H1 (cell line): ENCODE data around the gene FRMD4A.

Experiments
- CTCF ChIP-seq, 3 experiments: IDR thresholded peaks; 1 replicate in 2 of 3; 2 replicates in 1 of 3; pipeline versions ENCODE4 v1.5.1 to v1.6.1; 2011; ENCODE audit warnings: low read length in 3 of 3, mild to moderate bottlenecking in 3 of 3, inconsistent platforms in 2 of 3, low read depth in 1 of 3, moderate library complexity in 1 of 3; ENCODE audit not compliant: insufficient read depth in 1 of 3; ENCODE audit errors: control extremely low read depth in 1 of 3
- POLR2A ChIP-seq, 2 experiments: IDR thresholded peaks; 1 replicate in 1 of 2; 2 replicates in 1 of 2; pipeline ENCODE4 v1.6.1; 2011; ENCODE audit warnings: low read depth in 2 of 2, low read length in 2 of 2, mild to moderate bottlenecking in 2 of 2; ENCODE audit errors: control extremely low read depth in 1 of 2
- RFX5 ChIP-seq: IDR thresholded peaks from 2 replicates; pipeline ENCODE4 v1.6.1; 2011; ENCODE audit warnings: low read depth, low read length, improper control_type of control experiment, borderline replicate concordance
- SIN3A ChIP-seq, 2 experiments: IDR thresholded peaks in 1 of 2; conservative IDR thresholded peaks in 1 of 2; 2 replicates each; pipeline ENCODE4 v1.6.1; 2011 to 2012; ENCODE audit warnings: low read length in 2 of 2, improper control_type of control experiment in 1 of 2, low read depth in 1 of 2, mild to moderate bottlenecking in 1 of 2
- TAF1 ChIP-seq: IDR thresholded peaks from 2 replicates; pipeline ENCODE4 v1.6.1; 2011; ENCODE audit warnings: mild to moderate bottlenecking, low read depth, low read length
- TCF12 ChIP-seq: IDR thresholded peaks from 2 replicates; pipeline ENCODE4 v1.6.1; 2011; ENCODE audit warnings: low read depth, mild to moderate bottlenecking, low read length
- TEAD4 ChIP-seq: IDR thresholded peaks from 2 replicates; pipeline ENCODE4 v1.6.1; 2012; ENCODE audit warnings: low read depth, low read length, inconsistent platforms, mixed read lengths
- TF ChIP-seq, protein P1 (sequence below): IDR thresholded peaks from 2 replicates; pipeline ENCODE4 v1.6.1; 2011; ENCODE audit warnings: low read length, improper control_type of control experiment

- TF ChIP-seq RFX5 (no peak), TAF1 (no peak), CTCF (IDR thresholded peaks at IDR 0.05; ENCODE audit: control extremely low read depth in 1 of 3, insufficient read depth in 1 of 3, low read depth in 1 of 3, low read length in 3 of 3) (no peak), TEAD4 (no peak), SIN3A (conservative IDR thresholded peaks at IDR 0.05 in 1 of 2, IDR thresholded peaks at IDR 0.05 in 1 of 2; ENCODE audit: low read depth in 1 of 2, low read length in 2 of 2) (no peak), TCF12 (no peak), POLR2A (IDR thresholded peaks at IDR 0.05; ENCODE audit: control extremely low read depth in 1 of 2, low read depth in 2 of 2, low read length in 2 of 2) (no peak)
- TF ChIP-seq, protein P1, sequence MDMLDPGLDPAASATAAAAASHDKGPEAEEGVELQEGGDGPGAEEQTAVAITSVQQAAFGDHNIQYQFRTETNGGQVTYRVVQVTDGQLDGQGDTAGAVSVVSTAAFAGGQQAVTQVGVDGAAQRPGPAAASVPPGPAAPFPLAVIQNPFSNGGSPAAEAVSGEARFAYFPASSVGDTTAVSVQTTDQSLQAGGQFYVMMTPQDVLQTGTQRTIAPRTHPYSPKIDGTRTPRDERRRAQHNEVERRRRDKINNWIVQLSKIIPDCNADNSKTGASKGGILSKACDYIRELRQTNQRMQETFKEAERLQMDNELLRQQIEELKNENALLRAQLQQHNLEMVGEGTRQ = no peak
Observed at GRCh38 chr10:13704964-13705363, 625.8 kb downstream of the FRMD4A start.
